HCT116 (cell line): ENCODE data around the gene CMBL. TPM values are rescaled to one million over a fixed set of nuclear protein-coding genes. Genes with fewer than 3 reads are reported as not detected.
"Not testable (repeated sequence)": the region's sequence is repeated elsewhere in the genome, so short reads cannot be mapped to it uniquely, and the experiment has no call there.

Source experiments
- ATAC-seq: fragments of 200-7000 bp; cut with Tn5 transposase; 2 replicates; pipeline ENCODE4 v1.9.1; 2020; ENCODE audit warnings: mild to moderate bottlenecking, moderate library complexity
- BruUV-seq: library from RNA; stranded (reverse); fragments of 400-500 nt; replicated peaks from 2 replicates; lab custom pipeline; 2021; lab: Mats Ljungman, UMichigan
- CTCF ChIA-PET: fragments of 300-600 bp; sonication (Branson Sonifier 250); formaldehyde crosslinking; loops from one replicate; lab custom pipeline; 2021; ENCODE audit warnings: antibody characterized with exemption; lab: Charles Lee
- POLR2A ChIA-PET: fragments of 300-600, 350-600 bp; sonication (Branson Sonifier 250); formaldehyde crosslinking; loops from one replicate; lab custom pipeline; 2021; ENCODE audit warnings: antibody characterized with exemption; lab: Charles Lee
- RAD21 ChIA-PET, 2 experiments: fragments of 300-600 bp; sonication (Branson Sonifier 250); formaldehyde crosslinking; loops; one replicate each; lab custom pipeline; 2023; ENCODE audit warnings: low total read pairs in 2 of 2; ENCODE audit not compliant: uncharacterized antibody in 2 of 2, unreplicated experiment in 2 of 2, low non-redundant PET in 1 of 2; lab: Charles Lee
- DNase-seq: peaks from one replicate; pipeline ENCODE4 v3.0.0-alpha.2; 2010; ENCODE audit warnings: low read depth, low spot score
- H2AFZ ChIP-seq: fragments of 200-600 bp; shearing (Covaris generic), sonication (generic); 2 replicates; pipeline ENCODE4 v1.6.1; 2017; ENCODE audit warnings: low read depth, mixed run types, mixed read lengths, antibody characterized with exemption, low read length; ENCODE audit not compliant: poor library complexity, severe bottlenecking
- H3K27ac ChIP-seq: 2 replicates; pipeline ENCODE4 v1.5.1; 2012; ENCODE audit warnings: low read depth, low read length
- H3K27me3 ChIP-seq: fragments of 200-600 bp; sonication (generic); 2 replicates; pipeline ENCODE4 v1.6.1; 2016; ENCODE audit warnings: mixed run types, low read length, mixed read lengths; ENCODE audit not compliant: insufficient read depth
- H3K36me3 ChIP-seq, 2 experiments: fragments of 200-500 bp in 1 of 2; fragments of 200-600 bp in 1 of 2; sonication (Bioruptor generic) in 1 of 2; sonication (generic) in 1 of 2; 2 replicates each; pipeline versions ENCODE4 v1.5.1 to v1.6.1; 2014 to 2016; ENCODE audit warnings: low read length in 2 of 2, inconsistent platforms in 1 of 2, mixed read lengths in 1 of 2, mixed run types in 1 of 2; ENCODE audit not compliant: insufficient read depth in 2 of 2, control insufficient read depth in 1 of 2
- H3K4me1 ChIP-seq, 2 experiments: fragments of 200-600 bp in 1 of 2; sonication (generic) in 1 of 2; 2 replicates each; pipeline versions ENCODE4 v1.5.1 to v1.6.1; 2012 to 2017; ENCODE audit warnings: low read length in 2 of 2, inconsistent platforms in 1 of 2, mild to moderate bottlenecking in 1 of 2, mixed read lengths in 1 of 2, mixed run types in 1 of 2, moderate library complexity in 1 of 2; ENCODE audit not compliant: insufficient read depth in 2 of 2, control insufficient read depth in 1 of 2
- H3K4me2 ChIP-seq: fragments of 200-600 bp; sonication (generic); 2 replicates; pipeline ENCODE4 v1.6.1; 2017; ENCODE audit warnings: mixed run types, low read length, mixed read lengths
- H3K4me3 ChIP-seq, 2 experiments: fragments of 200-600 bp in 1 of 2; sonication (generic) in 1 of 2; replicated peaks in 1 of 2; 2 replicates each; pipeline ENCODE4 v1.5.1; 2011 to 2016; ENCODE audit warnings: low read length in 2 of 2, control low read depth in 1 of 2, low read depth in 1 of 2, mild to moderate bottlenecking in 1 of 2, mixed read lengths in 1 of 2, mixed run types in 1 of 2
- H3K79me2 ChIP-seq: fragments of 200-600 bp; sonication (generic); 2 replicates; pipeline ENCODE4 v1.6.1; 2017; ENCODE audit warnings: mild to moderate bottlenecking, mixed run types, low read length, moderate library complexity, mixed read lengths; ENCODE audit not compliant: insufficient read depth
- H3K9ac ChIP-seq: fragments of 200-600 bp; sonication (generic); 2 replicates; pipeline ENCODE4 v1.6.1; 2016; ENCODE audit warnings: low read length, mixed read lengths
- H3K9me2 ChIP-seq: fragments of 200-600 bp; sonication (generic), shearing (Covaris generic); 2 replicates; pipeline ENCODE4 v1.6.1; 2017; ENCODE audit warnings: mixed run types, mild to moderate bottlenecking, moderate library complexity; ENCODE audit not compliant: insufficient read depth
- H3K9me3 ChIP-seq, 2 experiments: fragments of 200-500 bp in 1 of 2; fragments of 200-600 bp in 1 of 2; sonication (Bioruptor generic) in 1 of 2; sonication (generic) in 1 of 2; 2 replicates each; pipeline ENCODE4 v1.6.1; 2014 to 2017; ENCODE audit warnings: low read length in 2 of 2, mixed read lengths in 2 of 2, inconsistent platforms in 1 of 2, low read depth in 1 of 2, mild to moderate bottlenecking in 1 of 2, mixed run types in 1 of 2, moderate library complexity in 1 of 2; ENCODE audit not compliant: control insufficient read depth in 1 of 2, insufficient read depth in 1 of 2
- H4K20me1 ChIP-seq: fragments of 200-600 bp; sonication (generic), shearing (Covaris generic); 2 replicates; pipeline ENCODE4 v1.6.1; 2017; ENCODE audit warnings: mixed run types, mild to moderate bottlenecking, moderate library complexity; ENCODE audit not compliant: insufficient read depth
- FOSL1 ChIP-seq: IDR thresholded peaks from 2 replicates; pipeline ENCODE4 v1.6.1; 2012; ENCODE audit warnings: low read depth
- JUND ChIP-seq: IDR thresholded peaks from 2 replicates; pipeline ENCODE4 v1.6.1; 2012
- POLR2A ChIP-seq: IDR thresholded peaks from 2 replicates; pipeline ENCODE4 v1.7.0; 2011; ENCODE audit warnings: borderline replicate concordance; ENCODE audit not compliant: insufficient read depth, insufficient read length; ENCODE audit errors: extremely low read depth
- SIN3A ChIP-seq: IDR thresholded peaks from 2 replicates; pipeline ENCODE4 v1.6.1; 2012; ENCODE audit warnings: low read depth
- YY1 ChIP-seq: IDR thresholded peaks from 2 replicates; pipeline ENCODE4 v1.6.1; 2011; ENCODE audit warnings: low read length, low read depth, moderate library complexity, mild to moderate bottlenecking; ENCODE audit not compliant: insufficient replicate concordance; ENCODE audit errors: extremely low read depth
- ZNF274 ChIP-seq: fragments of 200-500 bp; sonication (Bioruptor generic); IDR thresholded peaks from 2 replicates; pipeline ENCODE4 v1.6.1; 2014; ENCODE audit warnings: mild to moderate bottlenecking, low read depth, low read length, inconsistent platforms
- intact Hi-C: fragments of 100-400 bp; cut with micrococcal nuclease; formaldehyde crosslinking; loops from 2 replicates; pipeline ENCODE4 v1.10.0; 2022
- total RNA-seq: library from RNA; stranded (reverse); gene quantifications from one replicate; pipeline ENCODE4 v1.2.1, GENCODE V29; 2021; ENCODE audit not compliant: unreplicated experiment
- TF ChIP-seq, protein P1 (sequence below): IDR thresholded peaks from 2 replicates; pipeline ENCODE4 v1.6.1; 2012
- TF ChIP-seq, protein P2 (sequence below), 3 experiments: fragments of 200-600 bp in 1 of 3; sonication (generic) in 1 of 3; IDR thresholded peaks in 2 of 3; conservative IDR thresholded peaks in 1 of 3; 2 replicates each; pipeline ENCODE4 v1.5.1; 2012 to 2017; ENCODE audit warnings: low read depth in 2 of 3, low read length in 2 of 3, antibody characterized with exemption in 1 of 3, borderline replicate concordance in 1 of 3, control low read depth in 1 of 3, mild to moderate bottlenecking in 1 of 3, mixed read lengths in 1 of 3, mixed run types in 1 of 3, moderate library complexity in 1 of 3; ENCODE audit not compliant: insufficient read depth in 1 of 3
- TF ChIP-seq, protein P3 (sequence below): IDR thresholded peaks from 2 replicates; pipeline ENCODE4 v1.6.1; 2012; ENCODE audit warnings: low read depth
- TF ChIP-seq, protein P4 (sequence below): IDR thresholded peaks from 2 replicates; pipeline ENCODE4 v1.6.1; 2011; ENCODE audit warnings: mild to moderate bottlenecking, low read length, moderate library complexity; ENCODE audit not compliant: insufficient replicate concordance; ENCODE audit errors: extremely low read depth

Gene CMBL
- total RNA-seq, 1 experiment from 2014 or later = 51.0 TPM

DNA sequence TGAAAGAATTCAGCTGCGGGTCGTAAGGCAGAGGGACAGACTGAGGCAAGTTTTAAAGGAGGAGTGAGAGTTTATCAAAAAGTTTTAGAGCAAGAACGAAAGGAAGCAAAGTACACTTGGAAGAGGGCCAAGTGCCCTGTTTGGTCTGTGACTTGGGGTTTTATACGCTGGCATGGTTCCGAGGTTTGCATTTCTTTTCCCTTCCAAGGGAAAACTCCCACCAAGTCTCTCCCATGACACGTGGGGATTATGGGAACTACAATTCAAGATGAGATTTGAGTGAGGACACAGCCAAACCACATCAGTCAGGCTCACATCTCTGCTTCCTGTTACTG is 34.9 kb downstream of the CMBL start:
- H3K4me1 ChIP-seq, H3K9me3 ChIP-seq, ATAC-seq, H4K20me1 ChIP-seq, H3K79me2 ChIP-seq, H3K4me3 ChIP-seq, H3K9ac ChIP-seq, H2AFZ ChIP-seq, H3K4me2 ChIP-seq, H3K27me3 ChIP-seq, RAD21 ChIA-PET, H3K27ac ChIP-seq, H3K9me2 ChIP-seq, H3K36me3 ChIP-seq, DNase-seq, BruUV-seq, intact Hi-C loops: not testable (repeated sequence)
- ChIA-PET POLR2A (interaction anchor here (0.9 kb wide), 1 partner anchor 81 kb away, joined by 3 read pairs; the partner anchor contains the start of gene MARCHF6), CTCF (interaction anchor here (1.0 kb wide), 1 partner anchor 11 kb away, joined by 5 read pairs; no protein-coding TSS in a partner anchor)

DNA sequence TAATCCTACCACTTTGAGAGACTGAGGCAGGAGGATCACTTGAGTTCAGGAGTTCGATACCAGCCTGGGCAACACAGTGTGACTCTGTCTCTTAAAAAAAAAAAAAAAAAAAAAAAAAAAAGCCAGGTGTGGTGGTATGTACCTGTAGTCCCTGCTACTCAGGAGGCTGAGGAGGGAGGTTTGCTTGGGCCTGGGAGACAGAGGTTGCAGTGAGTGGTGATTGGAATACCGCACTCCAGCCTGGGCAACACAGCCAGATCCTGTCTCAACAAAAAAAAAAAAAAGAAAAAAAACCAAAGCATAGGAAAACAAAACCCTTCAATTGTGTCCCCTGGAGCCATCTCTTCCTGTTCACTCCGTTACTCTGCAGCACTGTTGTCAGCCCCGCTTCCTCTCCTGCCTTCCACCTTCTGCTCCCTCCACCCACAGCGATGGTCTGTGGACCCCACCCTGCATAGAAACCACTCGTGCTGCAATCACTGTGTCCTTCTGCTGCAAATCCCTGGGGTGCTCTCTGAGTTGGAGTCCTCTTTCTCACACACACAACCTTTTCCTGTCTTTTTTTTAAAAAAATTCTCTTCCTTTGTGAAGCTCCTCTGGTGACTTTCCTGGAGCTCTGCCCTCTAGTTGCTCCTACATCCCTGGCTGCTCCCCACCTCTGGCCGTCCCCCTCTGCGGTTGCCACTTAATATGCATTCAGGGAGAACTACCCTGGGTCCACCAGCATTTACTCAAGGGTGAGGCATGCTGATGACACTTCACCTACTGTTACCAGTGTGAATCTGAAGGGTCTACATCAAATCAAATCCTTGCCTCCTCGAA is 35.4 kb downstream of the CMBL start:
- H3K9me2 ChIP-seq = no peaks in the 10 kb centered on the region
- no peak for ATAC-seq
- ChIA-PET POLR2A (no interaction called here), RAD21 (no interaction called here), CTCF (no interaction called here)
- no peak overlapping the region for H3K4me3 ChIP-seq
- BruUV-seq = no TSS peak
- H3K27me3 ChIP-seq = no peaks in the 10 kb centered on the region
- no peaks in the 10 kb centered on the region for H3K36me3 ChIP-seq
- H3K4me1 ChIP-seq = peaks cover 0 to 2% of the 10 kb centered on the region in 2 experiments; a peak in 1 of 4 replicates
- no peaks in the 10 kb centered on the region for H3K79me2 ChIP-seq
- intact Hi-C loops = no loop called here
- no peak overlapping the region for H3K27ac ChIP-seq
- H3K4me2 ChIP-seq = no peak overlapping the region
- H4K20me1 ChIP-seq = no peaks in the 10 kb centered on the region
- TF ChIP-seq, protein P1, sequence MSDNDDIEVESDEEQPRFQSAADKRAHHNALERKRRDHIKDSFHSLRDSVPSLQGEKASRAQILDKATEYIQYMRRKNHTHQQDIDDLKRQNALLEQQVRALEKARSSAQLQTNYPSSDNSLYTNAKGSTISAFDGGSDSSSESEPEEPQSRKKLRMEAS = no peak
- no peak for TF ChIP-seq ZNF274
- TF ChIP-seq, protein P2, sequence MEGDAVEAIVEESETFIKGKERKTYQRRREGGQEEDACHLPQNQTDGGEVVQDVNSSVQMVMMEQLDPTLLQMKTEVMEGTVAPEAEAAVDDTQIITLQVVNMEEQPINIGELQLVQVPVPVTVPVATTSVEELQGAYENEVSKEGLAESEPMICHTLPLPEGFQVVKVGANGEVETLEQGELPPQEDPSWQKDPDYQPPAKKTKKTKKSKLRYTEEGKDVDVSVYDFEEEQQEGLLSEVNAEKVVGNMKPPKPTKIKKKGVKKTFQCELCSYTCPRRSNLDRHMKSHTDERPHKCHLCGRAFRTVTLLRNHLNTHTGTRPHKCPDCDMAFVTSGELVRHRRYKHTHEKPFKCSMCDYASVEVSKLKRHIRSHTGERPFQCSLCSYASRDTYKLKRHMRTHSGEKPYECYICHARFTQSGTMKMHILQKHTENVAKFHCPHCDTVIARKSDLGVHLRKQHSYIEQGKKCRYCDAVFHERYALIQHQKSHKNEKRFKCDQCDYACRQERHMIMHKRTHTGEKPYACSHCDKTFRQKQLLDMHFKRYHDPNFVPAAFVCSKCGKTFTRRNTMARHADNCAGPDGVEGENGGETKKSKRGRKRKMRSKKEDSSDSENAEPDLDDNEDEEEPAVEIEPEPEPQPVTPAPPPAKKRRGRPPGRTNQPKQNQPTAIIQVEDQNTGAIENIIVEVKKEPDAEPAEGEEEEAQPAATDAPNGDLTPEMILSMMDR (IDR thresholded peaks at IDR 0.05 in 2 of 3, conservative IDR thresholded peaks at IDR 0.05 in 1 of 3; ENCODE audit: borderline replicate concordance in 1 of 3, insufficient read depth in 1 of 3, low read depth in 2 of 3, low read length in 2 of 3) = no peak
- TF ChIP-seq POLR2A = no peak
- TF ChIP-seq, protein P3, sequence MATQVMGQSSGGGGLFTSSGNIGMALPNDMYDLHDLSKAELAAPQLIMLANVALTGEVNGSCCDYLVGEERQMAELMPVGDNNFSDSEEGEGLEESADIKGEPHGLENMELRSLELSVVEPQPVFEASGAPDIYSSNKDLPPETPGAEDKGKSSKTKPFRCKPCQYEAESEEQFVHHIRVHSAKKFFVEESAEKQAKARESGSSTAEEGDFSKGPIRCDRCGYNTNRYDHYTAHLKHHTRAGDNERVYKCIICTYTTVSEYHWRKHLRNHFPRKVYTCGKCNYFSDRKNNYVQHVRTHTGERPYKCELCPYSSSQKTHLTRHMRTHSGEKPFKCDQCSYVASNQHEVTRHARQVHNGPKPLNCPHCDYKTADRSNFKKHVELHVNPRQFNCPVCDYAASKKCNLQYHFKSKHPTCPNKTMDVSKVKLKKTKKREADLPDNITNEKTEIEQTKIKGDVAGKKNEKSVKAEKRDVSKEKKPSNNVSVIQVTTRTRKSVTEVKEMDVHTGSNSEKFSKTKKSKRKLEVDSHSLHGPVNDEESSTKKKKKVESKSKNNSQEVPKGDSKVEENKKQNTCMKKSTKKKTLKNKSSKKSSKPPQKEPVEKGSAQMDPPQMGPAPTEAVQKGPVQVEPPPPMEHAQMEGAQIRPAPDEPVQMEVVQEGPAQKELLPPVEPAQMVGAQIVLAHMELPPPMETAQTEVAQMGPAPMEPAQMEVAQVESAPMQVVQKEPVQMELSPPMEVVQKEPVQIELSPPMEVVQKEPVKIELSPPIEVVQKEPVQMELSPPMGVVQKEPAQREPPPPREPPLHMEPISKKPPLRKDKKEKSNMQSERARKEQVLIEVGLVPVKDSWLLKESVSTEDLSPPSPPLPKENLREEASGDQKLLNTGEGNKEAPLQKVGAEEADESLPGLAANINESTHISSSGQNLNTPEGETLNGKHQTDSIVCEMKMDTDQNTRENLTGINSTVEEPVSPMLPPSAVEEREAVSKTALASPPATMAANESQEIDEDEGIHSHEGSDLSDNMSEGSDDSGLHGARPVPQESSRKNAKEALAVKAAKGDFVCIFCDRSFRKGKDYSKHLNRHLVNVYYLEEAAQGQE = no peak
- no peak for TF ChIP-seq SIN3A
- TF ChIP-seq JUND = no peak
- no peak for TF ChIP-seq FOSL1
- TF ChIP-seq, protein P4, sequence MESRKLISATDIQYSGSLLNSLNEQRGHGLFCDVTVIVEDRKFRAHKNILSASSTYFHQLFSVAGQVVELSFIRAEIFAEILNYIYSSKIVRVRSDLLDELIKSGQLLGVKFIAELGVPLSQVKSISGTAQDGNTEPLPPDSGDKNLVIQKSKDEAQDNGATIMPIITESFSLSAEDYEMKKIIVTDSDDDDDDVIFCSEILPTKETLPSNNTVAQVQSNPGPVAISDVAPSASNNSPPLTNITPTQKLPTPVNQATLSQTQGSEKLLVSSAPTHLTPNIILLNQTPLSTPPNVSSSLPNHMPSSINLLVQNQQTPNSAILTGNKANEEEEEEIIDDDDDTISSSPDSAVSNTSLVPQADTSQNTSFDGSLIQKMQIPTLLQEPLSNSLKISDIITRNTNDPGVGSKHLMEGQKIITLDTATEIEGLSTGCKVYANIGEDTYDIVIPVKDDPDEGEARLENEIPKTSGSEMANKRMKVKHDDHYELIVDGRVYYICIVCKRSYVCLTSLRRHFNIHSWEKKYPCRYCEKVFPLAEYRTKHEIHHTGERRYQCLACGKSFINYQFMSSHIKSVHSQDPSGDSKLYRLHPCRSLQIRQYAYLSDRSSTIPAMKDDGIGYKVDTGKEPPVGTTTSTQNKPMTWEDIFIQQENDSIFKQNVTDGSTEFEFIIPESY = no peak
- TF ChIP-seq YY1 = no peak
- H2AFZ ChIP-seq = no peak overlapping the region
- no peak for DNase-seq
- H3K9ac ChIP-seq = no peak overlapping the region
- no peaks in the 10 kb centered on the region for H3K9me3 ChIP-seq
